ENCODE measurements around the gene RMI2. TPM values are rescaled to one million over a fixed set of nuclear protein-coding genes. Genes with fewer than 3 reads are reported as not detected.

Gene RMI2
- total RNA-seq, 1 experiment from 2014 or later, result 28.1 TPM

DNA sequence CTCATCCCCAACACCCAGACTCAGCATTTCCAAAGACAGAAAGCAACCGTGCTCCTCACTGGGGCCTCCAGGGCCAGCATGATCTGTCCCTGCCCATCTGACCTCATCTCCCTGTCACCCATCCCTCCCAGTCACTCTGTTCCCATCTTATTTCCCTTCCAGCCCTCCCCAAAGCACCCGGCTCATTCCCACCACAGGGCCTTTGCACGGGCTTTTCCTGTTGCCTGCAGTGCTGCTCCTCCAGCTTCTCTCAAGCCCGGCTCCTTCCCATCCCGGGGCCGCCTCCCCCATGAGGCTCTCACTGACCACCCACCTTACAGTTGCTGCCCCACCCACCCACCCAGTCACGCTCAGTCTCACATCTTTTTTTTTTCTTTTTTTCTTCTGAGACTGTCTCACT lies 54.8 kb downstream of the RMI2 start:
- DNase-seq (ENCODE audit: low read depth, low spot score), result no peak
- in situ Hi-C loops (cut with HindIII; ENCODE audit: low pct_unique_long_range_greater_than_20kb, low sequenced_read_pairs), result no loop called here

Small RNA genes within 50 kb of the gene (small RNA-seq; reads per million reads assigned to genes)
- gene AC099489.2, result 0 reads per million in 2 experiments
- gene MIR548H2, result 0 to 0.05 reads per million in 2 experiments
- gene RF00019, result 0 reads per million in 2 experiments

Other genes with a start within 250 kb of the RMI2 start
- gene SOCS1, start 89.3 kb upstream of the RMI2 start, total RNA-seq (2014; rRNA removed; shearing (Covaris generic)), result 1.1 and 1.4 TPM in 2 replicates
- gene TNP2, start 76.1 kb upstream of the RMI2 start, total RNA-seq (2014; rRNA removed; shearing (Covaris generic)), result not detected in 2 replicates
- not detected in 2 replicates for gene PRM3, start 71.8 kb upstream of the RMI2 start, total RNA-seq (2014; rRNA removed; shearing (Covaris generic))
- not detected in 2 replicates for gene PRM2, start 69.0 kb upstream of the RMI2 start, total RNA-seq (2014; rRNA removed; shearing (Covaris generic))
- not detected in 2 replicates for gene PRM1, start 64.1 kb upstream of the RMI2 start, total RNA-seq (2014; rRNA removed; shearing (Covaris generic))
- gene LITAF, start 241.5 kb downstream of the RMI2 start, total RNA-seq (2014; rRNA removed; shearing (Covaris generic)), result 130 and 135 TPM in 2 replicates

Data from SK-MEL-5 (cell line).